HG02943 (cell line): ENCODE measurements around the gene CWC27.

ENCODE experiments used
- ATAC-seq: cut with Tn5 transposase; IDR thresholded peaks from one replicate; pipeline ENCODE4 v1.9.1; 2021; ENCODE audit warnings: mild to moderate bottlenecking, low read depth, moderate library complexity; ENCODE audit not compliant: unreplicated experiment

CWC27 gene

GRCh38 chr5:64969578-64969977, 200.8 kb downstream of the CWC27 start:
- no peak for ATAC-seq

GRCh38 chr5:64971513-64971912, 202.8 kb downstream of the CWC27 start:
- ATAC-seq: no peak

- no peak for ATAC-seq
These were observed 203.3 kb downstream of the CWC27 start for GRCh38 chr5:64971990-64972389.

GRCh38 chr5:64972591-64972990, 203.9 kb downstream of the CWC27 start:
- ATAC-seq: no peak

DNA sequence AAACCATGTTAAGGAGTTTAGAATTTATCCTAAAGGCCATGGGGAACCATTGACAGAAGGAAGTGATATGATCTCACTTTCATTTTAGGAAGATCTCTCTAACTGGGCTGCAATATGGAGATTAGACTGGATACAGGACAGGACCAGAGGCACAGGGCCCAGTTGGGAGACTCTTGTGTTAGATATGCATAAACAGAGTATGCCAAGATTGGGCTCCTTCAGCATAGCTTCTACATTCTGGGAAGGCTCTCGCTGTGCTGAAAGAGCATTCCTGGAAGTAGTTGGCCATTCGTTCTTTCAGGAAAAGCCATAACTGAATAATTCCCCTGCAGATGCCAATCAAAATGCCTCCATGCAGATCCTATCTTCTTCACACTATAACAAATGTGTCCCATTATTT, 204.5 kb downstream of the CWC27 start:
- no peak for ATAC-seq

- no peak for ATAC-seq
These were observed 209.0 kb downstream of the CWC27 start for GRCh38 chr5:64977779-64978178.

GRCh38 chr5:64978546-64978945, 209.8 kb downstream of the CWC27 start:
- no peak for ATAC-seq

DNA sequence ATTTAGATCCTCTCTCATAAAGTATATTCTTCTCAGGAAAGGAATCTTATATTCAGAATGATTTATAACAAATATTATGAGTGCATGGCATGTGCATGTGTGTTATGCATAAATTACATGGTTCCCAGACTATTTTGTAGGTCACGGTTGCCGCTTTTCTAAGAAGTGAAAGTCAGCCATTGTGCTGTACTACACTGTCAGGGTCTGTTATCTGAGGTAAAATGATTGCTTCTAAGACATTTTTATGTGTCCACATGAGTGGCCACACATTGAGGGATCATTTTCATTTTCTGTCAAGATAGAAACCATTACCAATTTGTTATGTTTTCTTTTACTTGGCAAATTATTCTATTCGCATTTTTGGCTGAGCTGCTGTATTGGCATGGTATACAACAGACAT, 210.8 kb downstream of the CWC27 start:
- ATAC-seq: no peak

GRCh38 chr5:64980176-64980575, 211.4 kb downstream of the CWC27 start:
- ATAC-seq: no peak

DNA sequence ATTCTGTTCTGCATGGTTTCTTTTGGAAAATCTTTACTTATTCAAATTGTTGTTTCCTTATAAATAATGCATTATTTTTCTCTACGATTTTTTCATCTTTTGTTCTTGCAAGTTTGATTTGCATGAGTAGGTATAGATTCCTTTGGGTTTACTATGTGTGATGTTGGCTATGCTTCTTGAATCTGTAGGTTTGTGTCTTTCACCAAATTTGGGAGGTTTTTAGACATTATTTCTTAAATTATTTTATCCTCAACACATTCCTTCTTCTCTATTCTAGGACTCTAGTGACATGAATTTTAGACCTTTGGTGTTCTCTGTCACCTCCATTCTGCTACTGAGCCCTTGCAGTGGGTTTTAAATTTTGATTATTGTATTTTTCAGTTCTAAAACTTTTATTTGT, 219.0 kb downstream of the CWC27 start:
- no peak for ATAC-seq

DNA sequence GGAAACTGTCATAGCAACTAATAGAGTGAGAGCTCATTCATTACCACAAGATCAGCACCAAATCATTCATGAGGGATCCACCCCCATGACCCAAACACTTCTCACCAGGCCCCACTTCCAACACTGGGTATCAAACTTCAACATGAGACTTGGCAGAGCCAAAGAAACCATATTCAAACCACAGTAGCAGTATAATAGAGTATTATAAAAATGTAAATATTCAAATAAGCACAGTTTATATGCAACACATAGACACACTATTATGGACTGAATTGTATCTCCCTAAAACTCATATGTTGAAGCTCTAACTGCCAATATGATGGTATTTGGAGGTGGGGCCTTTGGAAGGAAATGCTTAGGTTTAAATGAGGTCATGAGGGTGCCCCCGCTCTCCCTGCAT, 240.5 kb downstream of the CWC27 start:
- ATAC-seq: no peak

GRCh38 chr5:65010841-65011240, 242.1 kb downstream of the CWC27 start:
- no peak for ATAC-seq

DNA sequence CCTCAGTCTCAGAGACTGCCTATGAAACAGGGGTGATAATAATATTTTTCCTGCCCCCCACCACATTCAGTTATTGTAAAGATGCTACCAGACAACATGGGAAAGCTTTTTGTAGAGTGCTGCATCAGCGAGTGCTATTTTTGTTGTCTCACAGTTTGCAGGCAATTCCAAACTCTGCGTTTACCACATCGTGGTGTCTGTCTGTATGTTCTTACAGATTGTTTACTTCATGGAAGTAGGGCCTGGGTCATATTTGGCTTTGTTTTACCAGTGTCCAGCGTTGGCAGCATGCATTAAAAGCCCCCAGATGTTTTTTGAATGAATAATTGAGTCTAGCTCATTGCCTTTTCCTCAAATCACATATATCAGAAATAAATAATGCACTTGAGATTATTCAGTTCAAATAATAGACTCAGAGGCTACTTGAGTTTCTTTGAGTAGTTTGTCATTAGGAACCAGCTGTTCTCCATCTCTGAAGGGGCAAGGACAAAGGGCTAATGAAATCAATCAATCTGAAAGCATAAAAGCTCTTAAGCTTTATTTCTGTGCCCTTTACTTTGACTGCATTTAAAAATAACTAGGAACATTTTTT, 243.7 kb downstream of the CWC27 start:
- no peak for ATAC-seq

DNA sequence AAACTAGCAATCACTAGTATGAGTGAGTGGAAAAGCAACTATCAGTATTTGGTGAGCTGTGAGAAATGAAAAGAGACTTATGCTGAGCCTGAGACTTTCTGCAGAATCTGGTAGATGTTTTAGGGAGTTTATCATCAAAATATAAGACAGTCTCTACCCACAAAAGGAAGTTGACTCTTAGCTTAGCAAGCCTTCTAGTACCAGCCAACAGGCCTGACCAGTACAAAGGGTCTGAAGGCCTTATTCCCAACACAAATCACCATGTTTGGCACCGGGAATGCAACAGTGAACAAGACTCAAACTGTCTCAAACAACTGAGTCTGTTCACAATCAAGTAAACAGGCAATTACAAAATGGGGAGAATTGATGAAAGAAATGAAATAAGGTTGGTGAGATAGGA, 244.4 kb downstream of the CWC27 start:
- no peak for ATAC-seq

GRCh38 chr5:65014769-65015168, 246.0 kb downstream of the CWC27 start:
- ATAC-seq: no peak

- ATAC-seq: no peak
These were observed 247.0 kb downstream of the CWC27 start for GRCh38 chr5:65015767-65016166.

- ATAC-seq: no peak
These were observed 248.9 kb downstream of the CWC27 start for GRCh38 chr5:65017636-65018035.

DNA sequence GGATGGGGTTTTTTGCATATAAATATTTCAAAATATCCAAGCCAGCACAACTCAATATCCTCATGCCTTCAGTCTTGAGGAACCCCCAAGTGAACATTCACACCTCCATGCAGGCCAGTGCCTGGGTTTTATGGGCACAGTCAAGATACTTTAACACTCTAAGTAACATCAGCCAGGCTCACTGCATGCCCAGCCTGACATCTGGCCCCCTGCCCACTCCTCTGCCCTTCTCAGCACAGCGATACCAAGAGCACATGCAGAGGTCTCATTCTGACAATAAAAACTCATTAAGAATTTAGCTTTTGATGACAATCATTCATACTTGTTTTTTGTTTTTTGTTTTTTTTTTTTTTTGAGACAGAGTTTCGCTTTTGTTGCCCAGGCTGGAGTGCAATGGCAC, 250.0 kb downstream of the CWC27 start:
- no peak for ATAC-seq

DNA sequence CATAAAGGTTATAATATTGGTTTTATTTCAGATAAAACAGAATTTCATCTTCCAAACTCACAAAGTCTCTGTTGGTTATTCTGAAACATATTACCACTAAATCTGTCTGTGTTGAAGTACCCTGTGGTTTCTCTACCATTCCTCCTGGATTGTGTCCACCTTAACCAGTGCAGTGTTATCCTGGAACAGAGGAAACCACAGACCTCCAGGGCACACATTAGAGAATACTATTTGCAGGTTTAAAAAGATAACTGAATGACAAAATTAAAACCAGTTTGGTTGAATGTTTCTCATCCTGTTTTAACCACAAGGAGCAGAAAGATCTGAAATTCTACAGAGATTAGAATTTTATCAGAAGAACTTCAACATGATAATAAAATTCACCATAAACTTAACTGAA, 251.8 kb downstream of the CWC27 start:
- ATAC-seq: no peak

- no peak for ATAC-seq
These were observed 252.9 kb downstream of the CWC27 start for GRCh38 chr5:65021527-65022226.

GRCh38 chr5:65022932-65023331, 254.2 kb downstream of the CWC27 start:
- ATAC-seq: no peak

GRCh38 chr5:65024681-65025080, 256.0 kb downstream of the CWC27 start:
- ATAC-seq: no peak
